Hepatocyte (in vitro differentiated cells): ENCODE results near the gene KIRREL2. TPM values are rescaled to one million over a fixed set of nuclear protein-coding genes. Genes with fewer than 3 reads are reported as not detected.

Experiments used
- DNase-seq: peaks from one replicate; pipeline ENCODE4 v3.0.0-alpha.2; 2016; ENCODE audit warnings: low spot score
- H2AFZ ChIP-seq: fragments of 200-600 bp; sonication (generic); 2 replicates; pipeline ENCODE4 v1.6.0; 2016; ENCODE audit warnings: antibody characterized with exemption, mild to moderate bottlenecking
- H3K27ac ChIP-seq: fragments of 200-600 bp; sonication (generic); 2 replicates; pipeline ENCODE4 v1.5.1; 2016; ENCODE audit warnings: mild to moderate bottlenecking
- H3K27me3 ChIP-seq: fragments of 200-600 bp; sonication (generic); 2 replicates; pipeline ENCODE4 v1.6.1; 2016
- H3K36me3 ChIP-seq: fragments of 200-600 bp; sonication (generic); replicated peaks from 2 replicates; pipeline ENCODE4 v1.5.1; 2016; ENCODE audit warnings: low read depth; ENCODE audit not compliant: insufficient read depth
- H3K4me1 ChIP-seq: fragments of 200-600 bp; sonication (generic); 2 replicates; pipeline ENCODE4 v1.5.1; 2016; ENCODE audit warnings: mild to moderate bottlenecking, moderate library complexity; ENCODE audit not compliant: insufficient read depth
- H3K4me2 ChIP-seq: fragments of 200-600 bp; sonication (generic); 2 replicates; pipeline ENCODE4 v1.6.0; 2016
- H3K4me3 ChIP-seq: fragments of 200-600 bp; sonication (generic); 2 replicates; pipeline ENCODE4 v1.5.1; 2016; ENCODE audit warnings: mild to moderate bottlenecking
- H3K79me2 ChIP-seq: fragments of 200-600 bp; sonication (generic); 2 replicates; pipeline ENCODE4 v1.6.0; 2017; ENCODE audit warnings: mild to moderate bottlenecking
- H3K9me2 ChIP-seq: fragments of 200-600 bp; sonication (generic); replicated peaks from 2 replicates; pipeline ENCODE4 v1.6.0; 2017; ENCODE audit warnings: mild to moderate bottlenecking; ENCODE audit not compliant: insufficient read depth
- H3K9me3 ChIP-seq: fragments of 200-600 bp; sonication (generic); 2 replicates; pipeline ENCODE4 v1.5.1; 2016; ENCODE audit warnings: low read depth, mild to moderate bottlenecking
- H4K20me1 ChIP-seq: fragments of 200-600 bp; sonication (generic); 2 replicates; pipeline ENCODE4 v1.6.0; 2016; ENCODE audit warnings: mild to moderate bottlenecking; ENCODE audit not compliant: insufficient read depth, poor library complexity, severe bottlenecking
- EZH2 ChIP-seq: fragments of 200-600 bp; sonication (generic); IDR thresholded peaks from 2 replicates; pipeline ENCODE4 v1.6.1; 2016; ENCODE audit warnings: antibody characterized with exemption, mild to moderate bottlenecking, borderline replicate concordance
- EZH2phosphoT487 ChIP-seq: fragments of 200-600 bp; sonication (generic); IDR thresholded peaks from one replicate; pipeline ENCODE4 v1.6.1; 2018; ENCODE audit warnings: antibody characterized with exemption, mild to moderate bottlenecking, low read depth, moderate library complexity; ENCODE audit not compliant: unreplicated experiment, severe bottlenecking
- WGBS: methylation state at CpG from one replicate; pipeline ENCODE4 v1.1.6; 2016; ENCODE audit warnings: low lambda C conversion rate; ENCODE audit errors: missing lambda C conversion rate; 5-methylcytosine and 5-hydroxymethylcytosine counted together
- polyA plus RNA-seq: library from polyadenylated mRNA; unstranded; fragments of >200 nt; fragmentation: Nextera tagmentation; extraction: Ambion mirVana; gene quantifications from 2 replicates; pipeline ENCODE4 v1.2.1, GENCODE V29; 2016
- total RNA-seq: library from RNA; depleted of rRNA; stranded (reverse); fragments of >200 nt; gene quantifications from 2 replicates; pipeline ENCODE4 v1.2.3, GENCODE V29; 2014
- TF ChIP-seq, protein P1 (sequence below): fragments of 200-600 bp; sonication (generic); IDR thresholded peaks from 2 replicates; pipeline ENCODE4 v1.5.1; 2016; ENCODE audit warnings: antibody characterized with exemption, mild to moderate bottlenecking; ENCODE audit not compliant: poor library complexity

Gene KIRREL2
- total and polyA plus RNA-seq, 2 experiments from 2014 or later = 1.4 to 2.3 TPM

- H2AFZ ChIP-seq = no peak overlapping the region
- H3K9me2 ChIP-seq = no peaks in the 10 kb centered on the region
- TF ChIP-seq, protein P1, sequence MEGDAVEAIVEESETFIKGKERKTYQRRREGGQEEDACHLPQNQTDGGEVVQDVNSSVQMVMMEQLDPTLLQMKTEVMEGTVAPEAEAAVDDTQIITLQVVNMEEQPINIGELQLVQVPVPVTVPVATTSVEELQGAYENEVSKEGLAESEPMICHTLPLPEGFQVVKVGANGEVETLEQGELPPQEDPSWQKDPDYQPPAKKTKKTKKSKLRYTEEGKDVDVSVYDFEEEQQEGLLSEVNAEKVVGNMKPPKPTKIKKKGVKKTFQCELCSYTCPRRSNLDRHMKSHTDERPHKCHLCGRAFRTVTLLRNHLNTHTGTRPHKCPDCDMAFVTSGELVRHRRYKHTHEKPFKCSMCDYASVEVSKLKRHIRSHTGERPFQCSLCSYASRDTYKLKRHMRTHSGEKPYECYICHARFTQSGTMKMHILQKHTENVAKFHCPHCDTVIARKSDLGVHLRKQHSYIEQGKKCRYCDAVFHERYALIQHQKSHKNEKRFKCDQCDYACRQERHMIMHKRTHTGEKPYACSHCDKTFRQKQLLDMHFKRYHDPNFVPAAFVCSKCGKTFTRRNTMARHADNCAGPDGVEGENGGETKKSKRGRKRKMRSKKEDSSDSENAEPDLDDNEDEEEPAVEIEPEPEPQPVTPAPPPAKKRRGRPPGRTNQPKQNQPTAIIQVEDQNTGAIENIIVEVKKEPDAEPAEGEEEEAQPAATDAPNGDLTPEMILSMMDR = no peak
- TF ChIP-seq EZH2 (no peak), EZH2phosphoT487 (no peak)
- peaks cover 6% of the 10 kb centered on the region for H3K4me1 ChIP-seq
- no peaks in the 10 kb centered on the region for H3K27me3 ChIP-seq
- H3K4me3 ChIP-seq = no peak overlapping the region
- no peak for DNase-seq
- peaks cover 15% of the 10 kb centered on the region for H3K79me2 ChIP-seq
- no peaks in the 10 kb centered on the region for H3K36me3 ChIP-seq
- H4K20me1 ChIP-seq = no peaks in the 10 kb centered on the region
- H3K9me3 ChIP-seq = no peaks in the 10 kb centered on the region
- WGBS = 95% methylated on average over 2 of the region's 2 CpGs
- no peak overlapping the region for H3K4me2 ChIP-seq
- no peak overlapping the region for H3K27ac ChIP-seq
Measured at GRCh38 chr19:35894342-35894741, 37.6 kb downstream of the KIRREL2 start.

- no peaks in the 10 kb centered on the region for H3K27me3 ChIP-seq
- H3K36me3 ChIP-seq = no peaks in the 10 kb centered on the region
- H4K20me1 ChIP-seq = no peaks in the 10 kb centered on the region
- no peak overlapping the region for H3K4me3 ChIP-seq
- whole genome bisulfite sequencing = 93% methylated on average over 21 of the region's 21 CpGs
- H3K4me2 ChIP-seq = no peak overlapping the region
- peaks cover 6% of the 10 kb centered on the region for H3K4me1 ChIP-seq
- no peak overlapping the region for H3K27ac ChIP-seq
- TF ChIP-seq EZH2phosphoT487 = no peak
- TF ChIP-seq, protein P1 = no peak
- TF ChIP-seq EZH2 = no peak
- peaks cover 15% of the 10 kb centered on the region for H3K79me2 ChIP-seq
- no peaks in the 10 kb centered on the region for H3K9me2 ChIP-seq
- H2AFZ ChIP-seq = no peak overlapping the region
- H3K9me3 ChIP-seq = no peaks in the 10 kb centered on the region
- no peak for DNase-seq
Measured at GRCh38 chr19:35895911-35896642, 39.4 kb downstream of the KIRREL2 start.

GRCh38 chr19:35896643-35897040 is 39.9 kb downstream of the KIRREL2 start:
- Histone ChIP-seq H2AFZ (no peak overlapping the region), H3K79me2 (peaks cover 15% of the 10 kb centered on the region), H4K20me1 (no peaks in the 10 kb centered on the region), H3K27ac (no peak overlapping the region), H3K9me3 (no peaks in the 10 kb centered on the region), H3K4me1 (peaks cover 6% of the 10 kb centered on the region), H3K4me3 (no peak overlapping the region), H3K27me3 (no peaks in the 10 kb centered on the region), H3K9me2 (no peaks in the 10 kb centered on the region), H3K4me2 (no peak overlapping the region), H3K36me3 (no peaks in the 10 kb centered on the region)
- DNase-seq = no peak
- TF ChIP-seq, protein P1 = no peak
- TF ChIP-seq EZH2phosphoT487 = no peak
- no peak for TF ChIP-seq EZH2
- WGBS = 98% methylated on average over 13 of the region's 13 CpGs
